ENCODE data around the gene PFDN5.
A peak's percentile ranks its signal among the peaks of the same experiment; 100 is the strongest.

The PFDN5 gene
- long read RNA-seq, transcript PFDN5-214 (6 exons, 847 nt) = major isoform, 118 of 189 reads
- long read RNA-seq, transcript PFDN5-203 (4 exons, 478 nt) = minor isoform, 22 of 189 reads
- long read RNA-seq, partial matches to known transcripts = 1 of 189 reads
- long read RNA-seq, other reads (novel, unspliced or antisense) = 39 of 189 reads

DNA sequence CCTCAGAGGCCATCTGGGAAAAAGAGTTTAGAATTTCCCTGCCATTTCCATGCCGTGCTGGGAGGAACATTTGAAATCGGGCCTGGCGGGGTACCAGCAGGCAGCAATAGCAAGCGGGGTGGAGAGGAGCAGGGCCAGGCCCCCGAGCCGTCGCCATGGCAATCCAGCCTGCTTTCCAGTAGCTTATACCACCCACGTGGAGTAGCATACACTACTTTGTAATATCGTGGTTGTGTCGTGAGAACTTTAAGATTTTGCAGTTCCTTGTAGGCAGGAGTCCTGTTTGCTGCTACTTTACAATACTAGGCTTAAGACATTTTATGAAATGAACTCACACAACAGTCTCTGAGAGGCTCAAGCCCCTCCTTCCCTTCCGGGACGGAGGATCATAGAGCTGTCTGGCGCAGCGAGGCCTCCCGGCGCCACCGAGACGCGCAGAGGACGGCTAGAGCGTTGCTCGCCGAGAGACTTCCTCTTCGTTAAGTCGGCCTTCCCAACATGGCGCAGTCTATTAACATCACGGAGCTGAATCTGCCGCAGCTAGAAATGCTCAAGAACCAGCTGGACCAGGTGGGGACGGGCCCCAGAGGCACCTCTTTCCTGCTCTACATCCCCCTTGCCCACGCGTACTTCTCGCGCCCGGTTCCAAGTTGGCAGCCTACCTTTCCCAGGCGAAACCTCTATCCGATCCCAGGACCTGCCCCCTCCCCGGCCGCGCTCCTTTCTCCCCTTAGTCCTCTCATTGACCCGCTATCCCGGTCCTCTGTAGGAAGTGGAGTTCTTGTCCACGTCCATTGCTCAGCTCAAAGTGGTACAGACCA, at the start of gene PFDN5:
TSS of gene PFDN5 (plus strand) at position 473 of the 821 bp plus-strand sequence. CDS start at position 499, 26 bp downstream.
- H3K4me3 ChIP-seq (replicated peaks; ENCODE audit: insufficient read depth, low read length) = peak within 1 kb of the TSS; percentile 66
- DNase-seq (ENCODE audit: low read depth in 1 of 2, low spot score in 1 of 2) = peak; percentile 89 to 93
- H3K27ac ChIP-seq (replicated peaks) = peak within 1 kb of the TSS; percentile 95
- TF ChIP-seq, protein P1, sequence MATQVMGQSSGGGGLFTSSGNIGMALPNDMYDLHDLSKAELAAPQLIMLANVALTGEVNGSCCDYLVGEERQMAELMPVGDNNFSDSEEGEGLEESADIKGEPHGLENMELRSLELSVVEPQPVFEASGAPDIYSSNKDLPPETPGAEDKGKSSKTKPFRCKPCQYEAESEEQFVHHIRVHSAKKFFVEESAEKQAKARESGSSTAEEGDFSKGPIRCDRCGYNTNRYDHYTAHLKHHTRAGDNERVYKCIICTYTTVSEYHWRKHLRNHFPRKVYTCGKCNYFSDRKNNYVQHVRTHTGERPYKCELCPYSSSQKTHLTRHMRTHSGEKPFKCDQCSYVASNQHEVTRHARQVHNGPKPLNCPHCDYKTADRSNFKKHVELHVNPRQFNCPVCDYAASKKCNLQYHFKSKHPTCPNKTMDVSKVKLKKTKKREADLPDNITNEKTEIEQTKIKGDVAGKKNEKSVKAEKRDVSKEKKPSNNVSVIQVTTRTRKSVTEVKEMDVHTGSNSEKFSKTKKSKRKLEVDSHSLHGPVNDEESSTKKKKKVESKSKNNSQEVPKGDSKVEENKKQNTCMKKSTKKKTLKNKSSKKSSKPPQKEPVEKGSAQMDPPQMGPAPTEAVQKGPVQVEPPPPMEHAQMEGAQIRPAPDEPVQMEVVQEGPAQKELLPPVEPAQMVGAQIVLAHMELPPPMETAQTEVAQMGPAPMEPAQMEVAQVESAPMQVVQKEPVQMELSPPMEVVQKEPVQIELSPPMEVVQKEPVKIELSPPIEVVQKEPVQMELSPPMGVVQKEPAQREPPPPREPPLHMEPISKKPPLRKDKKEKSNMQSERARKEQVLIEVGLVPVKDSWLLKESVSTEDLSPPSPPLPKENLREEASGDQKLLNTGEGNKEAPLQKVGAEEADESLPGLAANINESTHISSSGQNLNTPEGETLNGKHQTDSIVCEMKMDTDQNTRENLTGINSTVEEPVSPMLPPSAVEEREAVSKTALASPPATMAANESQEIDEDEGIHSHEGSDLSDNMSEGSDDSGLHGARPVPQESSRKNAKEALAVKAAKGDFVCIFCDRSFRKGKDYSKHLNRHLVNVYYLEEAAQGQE (IDR thresholded peaks at IDR 0.05; ENCODE audit: insufficient replicate concordance, low read depth) = peak; percentile 69
- TF ChIP-seq, protein P2, sequence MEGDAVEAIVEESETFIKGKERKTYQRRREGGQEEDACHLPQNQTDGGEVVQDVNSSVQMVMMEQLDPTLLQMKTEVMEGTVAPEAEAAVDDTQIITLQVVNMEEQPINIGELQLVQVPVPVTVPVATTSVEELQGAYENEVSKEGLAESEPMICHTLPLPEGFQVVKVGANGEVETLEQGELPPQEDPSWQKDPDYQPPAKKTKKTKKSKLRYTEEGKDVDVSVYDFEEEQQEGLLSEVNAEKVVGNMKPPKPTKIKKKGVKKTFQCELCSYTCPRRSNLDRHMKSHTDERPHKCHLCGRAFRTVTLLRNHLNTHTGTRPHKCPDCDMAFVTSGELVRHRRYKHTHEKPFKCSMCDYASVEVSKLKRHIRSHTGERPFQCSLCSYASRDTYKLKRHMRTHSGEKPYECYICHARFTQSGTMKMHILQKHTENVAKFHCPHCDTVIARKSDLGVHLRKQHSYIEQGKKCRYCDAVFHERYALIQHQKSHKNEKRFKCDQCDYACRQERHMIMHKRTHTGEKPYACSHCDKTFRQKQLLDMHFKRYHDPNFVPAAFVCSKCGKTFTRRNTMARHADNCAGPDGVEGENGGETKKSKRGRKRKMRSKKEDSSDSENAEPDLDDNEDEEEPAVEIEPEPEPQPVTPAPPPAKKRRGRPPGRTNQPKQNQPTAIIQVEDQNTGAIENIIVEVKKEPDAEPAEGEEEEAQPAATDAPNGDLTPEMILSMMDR (IDR thresholded peaks at IDR 0.05; ENCODE audit: insufficient read depth, low read length) = no peak
- TF ChIP-seq GABPA (IDR thresholded peaks at IDR 0.05; ENCODE audit: low read depth) = peak; percentile 62
- TF ChIP-seq SPI1 (IDR thresholded peaks at IDR 0.05; ENCODE audit: borderline replicate concordance, low read depth) = peak; percentile 92
- peak; percentile 87; the same call in 1 of the 2 replicates for TF ChIP-seq POLR2AphosphoS5 (IDR thresholded peaks at IDR 0.05; ENCODE audit: low read depth)
- H3K27me3 ChIP-seq (ENCODE audit: insufficient read depth, poor library complexity, severe bottlenecking) = no peaks in the 10 kb centered on the region

DNA sequence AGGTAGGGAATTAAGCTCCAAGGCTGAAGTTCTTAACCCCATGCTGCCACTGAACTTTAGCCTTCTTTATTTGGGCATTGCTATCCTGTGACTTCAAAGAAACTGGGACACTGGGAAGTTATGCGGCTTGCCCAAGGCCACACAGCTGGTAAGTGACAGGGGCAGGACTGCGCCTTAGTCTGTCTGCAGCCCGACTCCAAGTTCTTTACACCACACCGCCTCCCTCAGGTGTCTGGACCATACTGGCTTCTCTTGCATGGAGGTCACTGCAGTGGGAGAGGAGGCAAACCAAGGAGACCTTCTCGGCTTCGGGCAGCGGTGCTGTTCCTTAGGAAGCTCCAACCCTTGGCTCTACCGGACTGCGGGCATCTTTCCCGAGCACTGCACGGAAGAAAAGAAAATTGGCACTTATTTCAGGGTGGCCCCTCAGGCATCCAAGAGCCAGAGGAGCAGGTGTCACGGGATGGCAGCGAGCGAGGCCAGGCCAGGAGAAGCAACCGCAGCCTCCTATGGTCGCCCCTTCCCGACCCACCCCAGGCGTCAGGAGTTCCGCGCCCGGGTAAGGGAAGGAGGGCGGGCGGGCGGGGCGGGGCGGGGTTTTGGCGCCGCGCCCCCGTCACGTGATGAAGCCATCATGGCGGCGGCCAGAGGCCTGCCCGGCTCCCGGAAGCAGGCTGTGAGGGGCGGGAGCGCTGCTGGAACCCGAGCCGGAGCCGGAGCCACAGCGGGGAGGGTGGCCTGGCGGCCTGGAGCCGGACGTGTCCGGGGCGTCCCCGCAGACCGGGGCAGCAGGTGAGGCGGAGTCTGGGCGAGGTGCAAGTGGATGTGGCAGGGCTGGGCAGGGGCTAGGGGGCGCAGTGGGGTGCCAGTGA, 43.6 kb upstream of the PFDN5 start:
- H3K27me3 ChIP-seq (ENCODE audit: insufficient read depth, poor library complexity, severe bottlenecking) = no peaks in the 10 kb centered on the region
- peak overlapping the region; percentile 94 for H3K4me3 ChIP-seq (replicated peaks; ENCODE audit: insufficient read depth, low read length)
- peak; percentile 72 to 77 for DNase-seq (ENCODE audit: low read depth in 1 of 2, low spot score in 1 of 2)
- H3K27ac ChIP-seq (replicated peaks) = peak overlapping the region; percentile 83
- no peak for TF ChIP-seq SPI1 (IDR thresholded peaks at IDR 0.05; ENCODE audit: borderline replicate concordance, low read depth)
- TF ChIP-seq, protein P1 (IDR thresholded peaks at IDR 0.05; ENCODE audit: insufficient replicate concordance, low read depth) = no peak
- peak; percentile 64 for TF ChIP-seq POLR2AphosphoS5 (IDR thresholded peaks at IDR 0.05; ENCODE audit: low read depth)
- TF ChIP-seq, protein P2 (IDR thresholded peaks at IDR 0.05; ENCODE audit: insufficient read depth, low read length) = peak; percentile 15
- TF ChIP-seq GABPA (IDR thresholded peaks at IDR 0.05; ENCODE audit: low read depth) = no peak

DNA sequence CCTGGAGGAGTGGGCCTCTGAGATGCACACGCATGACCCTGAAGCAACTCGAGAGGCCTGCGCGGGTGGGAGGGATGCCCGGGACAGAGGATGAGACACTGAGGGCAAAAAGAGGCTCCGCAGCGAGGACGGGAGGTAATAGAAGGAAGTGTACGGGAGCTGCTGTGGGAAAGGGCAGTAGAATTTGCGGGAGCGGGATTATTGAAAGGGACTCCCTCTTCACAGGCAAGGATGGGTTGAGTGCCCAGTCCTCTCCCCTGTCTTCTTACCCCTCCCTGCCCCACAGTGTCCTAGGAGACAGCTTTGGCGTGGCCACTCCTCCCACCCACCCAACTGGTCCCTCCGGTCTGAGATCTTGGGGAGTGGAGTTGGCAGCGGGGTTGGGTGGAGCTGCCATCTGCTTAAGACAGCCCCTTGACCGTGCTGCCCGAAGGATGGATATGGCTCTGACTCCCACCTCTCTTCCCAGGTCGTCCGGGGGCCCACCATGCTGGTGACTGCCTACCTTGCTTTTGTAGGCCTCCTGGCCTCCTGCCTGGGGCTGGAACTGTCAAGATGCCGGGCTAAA, 42.9 kb upstream of the PFDN5 start:
- Histone ChIP-seq H3K4me3 (replicated peaks; ENCODE audit: insufficient read depth, low read length) (peak overlapping the region; percentile 94), H3K27me3 (ENCODE audit: insufficient read depth, poor library complexity, severe bottlenecking) (no peaks in the 10 kb centered on the region), H3K27ac (replicated peaks) (peak overlapping the region; percentile 83)
- TF ChIP-seq POLR2AphosphoS5 (IDR thresholded peaks at IDR 0.05; ENCODE audit: low read depth) = no peak
- TF ChIP-seq, protein P2 (IDR thresholded peaks at IDR 0.05; ENCODE audit: insufficient read depth, low read length) = no peak
- TF ChIP-seq SPI1 (IDR thresholded peaks at IDR 0.05; ENCODE audit: borderline replicate concordance, low read depth) = no peak
- TF ChIP-seq, protein P1 (IDR thresholded peaks at IDR 0.05; ENCODE audit: insufficient replicate concordance, low read depth) = no peak
- TF ChIP-seq GABPA (IDR thresholded peaks at IDR 0.05; ENCODE audit: low read depth) = no peak
- no peak for DNase-seq (ENCODE audit: low read depth in 1 of 2, low spot score in 1 of 2)

All from HL-60 (cell line).